T-helper 1 cell treated with Interleukin-12 subunit alpha and Interleukin-12 subunit beta and Interleukin-4 antibody, amounts not matched to agents 30 μg/mL and 1 μg/mL, for 36 hours (primary cell): Measurements from ENCODE around the gene CORO2B.
"Not testable (repeated sequence)": the region's sequence is repeated elsewhere in the genome, so short reads cannot be mapped to it uniquely, and the experiment has no call there.

Source experiments
- H3K27ac Mint-ChIP-seq: one replicate; pipeline ENCODE4 v1.8.0; 2021; ENCODE audit warnings: mild to moderate bottlenecking, mixed read lengths
- H3K27me3 Mint-ChIP-seq: one replicate; pipeline ENCODE4 v1.8.0; 2021; ENCODE audit warnings: low read depth, mixed read lengths
- H3K36me3 Mint-ChIP-seq: one replicate; pipeline ENCODE4 v1.8.0; 2021; ENCODE audit warnings: low read depth, mixed read lengths
- H3K4me1 Mint-ChIP-seq: one replicate; pipeline ENCODE4 v1.8.0; 2021; ENCODE audit warnings: low read depth, mixed read lengths
- H3K4me3 Mint-ChIP-seq: one replicate; pipeline ENCODE4 v1.8.0; 2021; ENCODE audit warnings: mild to moderate bottlenecking, moderate library complexity, mixed read lengths
- H3K9me3 Mint-ChIP-seq: one replicate; pipeline ENCODE4 v1.8.0; 2021; ENCODE audit warnings: mixed read lengths

CORO2B gene

GRCh38 chr15:68730471-68730919, 151.7 kb downstream of the CORO2B start:
- H3K4me1 Mint-ChIP-seq, result peaks cover 3% of the 10 kb centered on the region
- no peaks in the 10 kb centered on the region for H3K36me3 Mint-ChIP-seq
- H3K4me3 Mint-ChIP-seq, result no peak overlapping the region
- no peaks in the 10 kb centered on the region for H3K9me3 Mint-ChIP-seq
- no peak overlapping the region for H3K27ac Mint-ChIP-seq
- peaks cover 11% of the 10 kb centered on the region for H3K27me3 Mint-ChIP-seq

DNA sequence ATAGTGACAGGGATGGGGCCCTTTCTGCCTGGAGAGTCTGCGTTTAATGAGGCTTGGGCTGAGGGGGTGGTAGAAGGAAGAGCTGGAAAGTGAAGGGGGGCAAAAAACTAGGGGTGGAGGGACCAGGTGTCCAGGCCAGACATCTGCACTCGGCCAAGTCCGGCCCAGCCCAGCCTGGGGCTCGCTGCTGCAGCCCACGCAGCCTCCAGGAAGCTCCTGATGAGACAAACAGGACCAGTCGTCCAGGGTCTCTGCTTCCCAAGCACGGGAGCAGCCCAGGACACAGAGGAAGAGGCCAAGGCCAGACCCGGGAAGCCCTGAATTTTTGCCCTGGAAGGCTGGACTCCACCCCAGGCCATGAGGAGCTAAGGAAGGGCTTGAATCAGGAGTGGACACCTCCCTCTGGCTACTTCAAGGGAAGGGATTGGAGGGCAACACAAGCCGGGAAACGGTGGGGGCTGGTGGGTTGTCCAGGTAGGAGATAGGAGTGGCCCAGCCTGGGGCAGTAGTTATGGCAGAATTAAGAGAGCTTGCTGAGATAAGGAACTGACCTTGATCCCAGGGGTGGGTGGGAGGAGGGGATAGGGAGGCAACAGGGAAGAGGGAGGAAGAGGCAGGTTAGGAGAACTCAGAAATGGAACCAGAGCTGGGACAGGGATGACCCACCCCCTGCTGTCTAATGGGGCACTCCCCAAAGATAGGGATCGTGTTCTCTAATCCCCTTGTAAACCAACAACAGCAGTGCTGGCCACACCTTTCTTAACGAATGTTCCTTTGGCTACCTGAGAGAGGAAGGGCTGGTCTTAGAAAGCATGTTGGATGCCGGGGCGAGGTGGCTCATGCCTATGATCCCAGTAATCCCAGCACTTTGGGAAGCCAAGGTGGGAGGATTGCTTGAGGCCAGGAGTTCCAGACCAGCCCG, 152.4 kb downstream of the CORO2B start:
- no peak overlapping the region for H3K27ac Mint-ChIP-seq
- H3K27me3 Mint-ChIP-seq, result peaks cover 11% of the 10 kb centered on the region
- H3K4me1 Mint-ChIP-seq, result peaks cover 3% of the 10 kb centered on the region
- no peaks in the 10 kb centered on the region for H3K36me3 Mint-ChIP-seq
- no peaks in the 10 kb centered on the region for H3K9me3 Mint-ChIP-seq
- H3K4me3 Mint-ChIP-seq, result no peak overlapping the region

GRCh38 chr15:68732451-68732850, 153.7 kb downstream of the CORO2B start:
- H3K4me3 Mint-ChIP-seq, result no peak overlapping the region
- H3K4me1 Mint-ChIP-seq, result peaks cover 3% of the 10 kb centered on the region
- H3K27ac Mint-ChIP-seq, result no peak overlapping the region
- no peaks in the 10 kb centered on the region for H3K36me3 Mint-ChIP-seq
- peaks cover 11% of the 10 kb centered on the region for H3K27me3 Mint-ChIP-seq
- H3K9me3 Mint-ChIP-seq, result no peaks in the 10 kb centered on the region

- Mint-ChIP-seq H3K4me1 (peaks cover 3% of the 10 kb centered on the region), H3K27ac (no peak overlapping the region), H3K4me3 (no peak overlapping the region), H3K36me3 (no peaks in the 10 kb centered on the region), H3K27me3 (peaks cover 11% of the 10 kb centered on the region), H3K9me3 (no peaks in the 10 kb centered on the region)
Observed at GRCh38 chr15:68733666-68734065, 154.9 kb downstream of the CORO2B start.

DNA sequence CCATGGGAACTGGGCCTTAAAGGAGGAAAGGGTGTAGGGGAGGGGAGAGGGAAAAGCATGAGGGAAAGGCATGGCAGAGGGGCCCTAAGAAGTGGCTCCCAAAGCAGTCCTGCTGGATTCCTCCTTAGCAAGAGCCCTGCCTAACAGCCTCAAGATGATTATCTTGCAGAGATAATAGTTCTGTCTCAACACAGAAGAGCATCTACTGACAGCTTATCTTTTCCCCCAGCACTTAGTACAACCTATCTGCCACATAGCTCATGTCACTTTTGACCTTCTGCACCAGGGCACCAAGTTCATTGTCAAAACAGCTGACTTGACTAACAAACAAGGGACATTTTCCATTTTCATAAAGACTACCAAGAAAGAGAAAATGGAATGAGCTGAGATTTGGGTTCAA, 155.6 kb downstream of the CORO2B start:
- H3K27me3 Mint-ChIP-seq, result peaks cover 11% of the 10 kb centered on the region
- no peaks in the 10 kb centered on the region for H3K9me3 Mint-ChIP-seq
- no peak overlapping the region for H3K27ac Mint-ChIP-seq
- no peak overlapping the region for H3K4me3 Mint-ChIP-seq
- no peaks in the 10 kb centered on the region for H3K36me3 Mint-ChIP-seq
- H3K4me1 Mint-ChIP-seq, result peaks cover 3% of the 10 kb centered on the region

DNA sequence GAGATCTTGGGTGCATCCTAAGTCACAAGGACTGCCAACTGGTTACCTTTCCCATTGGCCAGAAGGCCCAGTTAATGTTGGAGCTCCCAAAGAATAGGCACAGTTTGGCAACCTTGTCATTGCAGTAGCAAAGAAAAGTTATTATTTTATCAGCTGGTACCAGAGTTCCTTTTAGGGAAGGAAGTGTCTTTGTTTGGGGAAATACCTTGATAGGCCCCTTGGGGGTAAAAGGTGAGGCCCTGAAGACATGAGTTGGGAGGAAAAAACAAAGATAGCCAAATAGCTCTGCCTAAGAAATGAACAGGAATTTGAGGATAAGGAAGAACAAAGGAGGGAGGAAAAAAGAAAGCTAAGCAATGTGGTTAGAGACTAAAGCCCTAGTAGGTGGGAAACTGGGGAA, 156.1 kb downstream of the CORO2B start:
- H3K4me3 Mint-ChIP-seq, result no peak overlapping the region
- no peaks in the 10 kb centered on the region for H3K36me3 Mint-ChIP-seq
- peaks cover 3% of the 10 kb centered on the region for H3K4me1 Mint-ChIP-seq
- no peaks in the 10 kb centered on the region for H3K9me3 Mint-ChIP-seq
- no peak overlapping the region for H3K27ac Mint-ChIP-seq
- peaks cover 16% of the 10 kb centered on the region for H3K27me3 Mint-ChIP-seq

DNA sequence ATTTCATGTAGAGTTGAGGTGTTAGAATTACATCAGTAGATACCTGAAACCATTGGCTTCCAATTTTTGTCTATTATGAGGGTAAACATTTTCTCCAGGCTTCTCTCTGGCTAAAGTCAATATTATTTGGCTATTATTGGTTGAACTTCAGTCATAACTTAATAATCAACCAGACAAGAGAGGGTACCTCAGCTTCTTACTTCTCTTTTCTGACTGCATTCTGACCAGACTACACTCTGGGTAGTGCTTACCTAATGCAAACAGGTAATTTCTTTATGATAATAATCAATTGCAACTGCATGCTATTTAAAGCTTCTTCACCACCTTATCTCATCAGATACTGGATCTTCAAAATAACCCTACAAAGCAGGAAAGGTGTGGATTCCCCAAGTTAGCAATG, 156.8 kb downstream of the CORO2B start:
- H3K9me3 Mint-ChIP-seq, result no peaks in the 10 kb centered on the region
- H3K36me3 Mint-ChIP-seq, result no peaks in the 10 kb centered on the region
- peaks cover 20% of the 10 kb centered on the region for H3K27me3 Mint-ChIP-seq
- H3K4me3 Mint-ChIP-seq, result no peak overlapping the region
- H3K4me1 Mint-ChIP-seq, result peaks cover 3% of the 10 kb centered on the region
- no peak overlapping the region for H3K27ac Mint-ChIP-seq

DNA sequence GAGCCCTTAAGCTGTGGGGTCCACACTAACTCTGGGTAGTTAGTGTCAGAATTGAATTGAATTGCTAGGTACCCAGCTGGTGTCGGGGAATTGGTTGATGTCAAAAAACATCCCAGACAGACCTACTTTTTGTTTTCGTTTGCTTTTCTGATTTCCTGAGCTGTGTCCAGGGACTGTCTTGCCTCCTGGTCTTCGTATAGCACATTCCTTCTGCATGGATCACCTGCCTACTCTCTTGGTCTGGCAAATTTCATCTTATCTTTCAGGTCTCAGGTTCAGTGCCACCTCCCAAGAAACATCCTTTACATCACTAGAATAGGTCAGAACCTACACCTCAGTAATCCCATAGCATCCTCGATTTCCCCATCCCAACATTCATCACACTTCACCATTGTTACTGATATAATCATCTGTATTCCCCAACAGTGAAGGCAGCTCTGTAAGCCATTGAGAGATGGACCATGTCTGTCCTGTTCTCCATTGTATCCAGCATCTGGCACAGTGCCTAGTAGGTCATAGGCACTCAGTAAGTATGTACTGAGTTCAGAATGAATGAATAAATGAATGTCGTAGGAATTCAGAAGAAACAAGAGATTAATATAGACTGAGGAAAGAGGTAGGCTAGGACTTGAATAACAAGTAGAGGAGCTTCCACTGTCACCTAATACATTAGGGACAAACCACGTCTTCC, 160.7 kb downstream of the CORO2B start:
- no peaks in the 10 kb centered on the region for H3K9me3 Mint-ChIP-seq
- no peaks in the 10 kb centered on the region for H3K36me3 Mint-ChIP-seq
- no peak overlapping the region for H3K4me3 Mint-ChIP-seq

DNA sequence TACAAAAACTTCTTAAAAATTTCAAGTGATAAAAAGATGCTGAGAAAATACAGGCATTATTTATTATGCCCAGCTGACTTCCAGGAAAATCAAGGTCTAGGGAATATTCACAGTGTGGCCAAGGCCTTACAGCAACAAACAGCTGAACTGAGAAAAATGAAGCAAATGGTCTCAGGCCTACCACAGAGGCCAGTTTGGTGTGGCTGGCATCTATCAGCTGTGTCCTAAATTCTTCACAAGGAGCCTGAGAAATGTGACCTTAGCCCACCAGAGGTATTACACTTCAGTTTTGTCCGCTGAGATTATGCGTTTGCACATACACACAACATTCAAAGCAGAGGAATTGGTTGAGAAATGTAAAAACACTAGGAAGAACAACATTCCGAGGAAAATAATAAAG, 164.5 kb downstream of the CORO2B start:
- no peaks in the 10 kb centered on the region for H3K4me1 Mint-ChIP-seq
- H3K27me3 Mint-ChIP-seq, result peaks cover 38% of the 10 kb centered on the region
- no peak overlapping the region for H3K4me3 Mint-ChIP-seq
- H3K27ac Mint-ChIP-seq, result no peak overlapping the region
- H3K9me3 Mint-ChIP-seq, result no peaks in the 10 kb centered on the region
- H3K36me3 Mint-ChIP-seq, result no peaks in the 10 kb centered on the region

More for the DNA sequence above, 160.7 kb downstream of the CORO2B start:
- Mint-ChIP-seq H3K4me1 (no peaks in the 10 kb centered on the region), H3K27ac (no peak overlapping the region), H3K27me3 (peaks cover 25% of the 10 kb centered on the region)

DNA sequence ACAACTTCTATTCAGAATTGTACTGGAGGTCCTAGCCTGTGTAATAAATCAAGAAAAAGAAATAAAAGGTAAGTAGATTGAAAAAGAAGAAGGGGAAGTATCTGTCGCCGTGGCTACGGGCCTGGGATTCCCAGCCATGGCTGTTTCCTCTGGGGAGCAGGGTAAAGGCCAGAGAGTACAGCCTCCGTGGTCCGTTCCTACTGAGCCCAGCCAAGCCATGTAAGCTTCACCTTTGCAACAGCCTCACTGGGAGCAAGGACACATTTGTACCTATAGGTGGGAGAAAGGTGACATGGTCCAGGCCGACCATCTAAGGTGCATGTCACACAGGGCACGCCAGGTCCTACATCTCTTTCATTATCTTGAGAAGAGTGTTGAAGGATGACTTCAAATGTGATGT, 170.6 kb downstream of the CORO2B start:
- Mint-ChIP-seq H3K4me1 (peaks cover 1% of the 10 kb centered on the region), H3K36me3 (no peaks in the 10 kb centered on the region), H3K27ac (no peak overlapping the region), H3K9me3 (no peaks in the 10 kb centered on the region), H3K4me3 (no peak overlapping the region), H3K27me3 (peaks cover 24% of the 10 kb centered on the region)

- Mint-ChIP-seq H3K36me3 (no peaks in the 10 kb centered on the region), H3K27ac (no peak overlapping the region), H3K4me1 (peaks cover 4% of the 10 kb centered on the region), H3K9me3 (no peaks in the 10 kb centered on the region), H3K27me3 (peaks cover 21% of the 10 kb centered on the region), H3K4me3 (no peak overlapping the region)
Observed at GRCh38 chr15:68749793-68750192, 171.0 kb downstream of the CORO2B start.

DNA sequence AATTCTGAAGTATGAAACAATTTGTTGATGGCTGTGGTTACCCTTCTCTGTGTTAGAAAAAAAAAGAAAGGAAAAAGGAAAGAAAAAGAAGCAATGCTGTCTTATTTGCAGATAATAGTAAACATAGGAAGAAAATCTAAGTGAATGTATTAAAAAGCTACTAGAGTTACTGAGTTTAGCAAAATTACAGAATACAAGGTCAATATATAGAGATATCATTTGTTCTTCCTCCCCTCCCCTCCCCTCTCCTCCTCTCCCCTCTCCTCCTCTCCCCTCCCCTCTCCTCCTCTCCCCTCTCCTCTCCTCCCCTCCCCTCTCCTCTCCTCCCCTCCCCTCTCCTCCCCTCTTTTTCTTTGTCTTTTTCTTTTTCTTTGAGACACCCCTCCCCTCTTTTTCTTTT, 172.8 kb downstream of the CORO2B start:
- Mint-ChIP-seq H3K27me3 (peaks cover 15% of the 10 kb centered on the region), H3K9me3 (no peaks in the 10 kb centered on the region), H3K27ac (no peak overlapping the region), H3K36me3 (no peaks in the 10 kb centered on the region), H3K4me1 (peaks cover 6% of the 10 kb centered on the region), H3K4me3 (no peak overlapping the region)

DNA sequence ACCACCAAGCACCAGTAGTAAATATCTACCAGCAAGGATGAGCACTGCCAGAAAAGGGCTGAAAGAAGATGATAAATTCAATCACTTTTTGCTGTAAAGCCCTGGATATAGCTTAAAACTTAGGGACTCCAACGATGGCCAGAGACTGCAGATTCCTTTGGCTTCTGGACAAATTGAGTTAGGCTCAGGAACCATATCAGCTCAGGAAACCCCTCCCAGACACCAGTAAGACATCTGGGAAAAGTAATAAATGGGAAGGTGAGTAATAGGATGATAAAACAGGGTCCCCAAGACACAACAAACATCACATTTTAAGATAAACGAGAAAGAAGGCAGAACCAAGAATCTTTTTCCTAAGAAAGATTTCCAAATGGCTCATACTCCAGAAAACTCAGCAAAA, 176.9 kb downstream of the CORO2B start:
- no peaks in the 10 kb centered on the region for H3K36me3 Mint-ChIP-seq
- no peak overlapping the region for H3K4me3 Mint-ChIP-seq
- no peaks in the 10 kb centered on the region for H3K9me3 Mint-ChIP-seq
- peaks cover 9% of the 10 kb centered on the region for H3K4me1 Mint-ChIP-seq
- no peak overlapping the region for H3K27ac Mint-ChIP-seq
- peaks cover 12% of the 10 kb centered on the region for H3K27me3 Mint-ChIP-seq

DNA sequence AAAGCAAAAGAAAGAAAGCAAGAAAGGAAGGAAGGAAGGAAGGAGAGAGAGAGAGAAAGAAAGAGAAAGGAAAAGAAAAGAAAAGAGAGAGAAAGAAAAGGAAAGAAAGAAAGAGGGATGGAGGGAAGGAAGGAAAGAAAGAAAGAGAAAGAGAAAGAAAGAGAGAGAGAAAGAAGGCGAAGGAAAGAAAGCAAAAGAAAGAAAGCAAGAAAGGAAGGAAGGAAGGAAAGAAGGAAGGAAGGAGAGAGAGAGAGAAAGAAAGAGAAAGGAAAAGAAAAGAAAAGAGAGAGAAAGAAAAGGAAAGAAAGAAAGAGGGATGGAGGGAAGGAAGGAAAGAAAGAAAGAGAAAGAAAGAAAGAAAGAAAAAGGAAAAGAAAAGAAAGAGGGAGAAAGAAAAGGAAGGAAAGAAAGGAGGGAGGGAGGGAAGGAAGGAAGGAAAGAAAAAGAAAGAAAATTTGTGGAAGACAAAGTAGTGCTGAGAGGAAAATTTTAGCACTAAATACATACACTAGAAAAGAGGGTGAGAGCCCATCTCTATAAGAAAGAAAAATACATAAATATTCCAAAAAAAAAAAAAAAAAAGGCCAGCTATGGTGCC, 181.3 kb downstream of the CORO2B start:
- not testable (repeated sequence) for H3K36me3 Mint-ChIP-seq, H3K4me1 Mint-ChIP-seq, H3K27ac Mint-ChIP-seq

DNA sequence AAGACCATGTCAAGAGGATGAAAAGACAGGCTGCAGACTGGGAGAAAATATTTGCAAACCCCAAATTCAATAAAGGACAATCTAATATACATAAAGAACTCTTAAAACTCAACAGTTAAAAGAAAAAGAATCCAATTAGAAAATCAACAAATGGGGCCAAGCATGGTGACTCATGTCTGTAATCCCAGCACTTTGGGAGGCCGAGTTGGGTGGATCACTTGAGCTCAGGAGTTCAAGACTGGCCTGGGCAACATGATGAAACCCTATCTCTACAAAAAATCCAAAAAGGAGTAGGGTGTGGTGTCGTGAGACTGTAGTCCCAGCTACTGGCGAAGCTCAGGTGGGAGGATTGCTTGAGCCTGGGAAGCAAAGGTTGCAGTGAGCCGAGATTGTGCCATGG, 184.3 kb downstream of the CORO2B start:
- H3K4me3 Mint-ChIP-seq, result no peak overlapping the region
- no peaks in the 10 kb centered on the region for H3K9me3 Mint-ChIP-seq
- H3K36me3 Mint-ChIP-seq, result no peaks in the 10 kb centered on the region
- H3K27me3 Mint-ChIP-seq, result peaks cover 47% of the 10 kb centered on the region
- H3K4me1 Mint-ChIP-seq, result peaks cover 3% of the 10 kb centered on the region
- no peak overlapping the region for H3K27ac Mint-ChIP-seq

More for the DNA sequence above, 181.3 kb downstream of the CORO2B start:
- H3K9me3 Mint-ChIP-seq, H3K4me3 Mint-ChIP-seq: not testable (repeated sequence)
- peaks cover 42% of the 10 kb centered on the region for H3K27me3 Mint-ChIP-seq
